Umbilical cord (tissue), 2 donors: ENCODE results near the gene ANKRD63. TPM values are rescaled to one million over a fixed set of nuclear protein-coding genes. Genes with fewer than 3 reads are reported as not detected.

Experiments
- DNase-seq: peaks from one replicate; pipeline ENCODE4 v3.0.0-alpha.2; 2015; ENCODE audit warnings: low spot score
- total RNA-seq: library from RNA; depleted of rRNA; stranded (reverse); fragments of >200 nt; gene quantifications from one replicate; pipeline ENCODE4 v1.2.3, GENCODE V29; 2014; ENCODE audit warnings: low replicate concordance; ENCODE audit not compliant: insufficient read depth

The ANKRD63 gene
- total RNA-seq, 1 donor from 2014 or later = not detected

- no peak for DNase-seq
Measured at GRCh38 chr15:40258544-40258943, 24.3 kb downstream of the ANKRD63 start.

GRCh38 chr15:40257656-40258450, 25.0 kb downstream of the ANKRD63 start:
- no peak for DNase-seq

GRCh38 chr15:40256638-40257235, 26.1 kb downstream of the ANKRD63 start:
- no peak for DNase-seq

GRCh38 chr15:40255033-40255432, 27.8 kb downstream of the ANKRD63 start:
- no peak for DNase-seq

GRCh38 chr15:40254452-40254851, 28.4 kb downstream of the ANKRD63 start:
- DNase-seq = no peak

GRCh38 chr15:40253167-40253790, 29.6 kb downstream of the ANKRD63 start:
- DNase-seq = no peak

- DNase-seq = no peak
Measured at GRCh38 chr15:40252438-40253166, 30.3 kb downstream of the ANKRD63 start.

- DNase-seq = no peak
Measured at GRCh38 chr15:40252141-40252437, 30.8 kb downstream of the ANKRD63 start.

- DNase-seq = no peak
Measured at GRCh38 chr15:40251486-40252140, 31.3 kb downstream of the ANKRD63 start.

- no peak for DNase-seq
Measured at GRCh38 chr15:40250771-40251483, 31.9 kb downstream of the ANKRD63 start.

- DNase-seq = no peak
Measured at GRCh38 chr15:40250304-40250656, 32.6 kb downstream of the ANKRD63 start.

GRCh38 chr15:40249477-40250303, 33.2 kb downstream of the ANKRD63 start:
- DNase-seq = no peak

- DNase-seq = no peak
Measured at GRCh38 chr15:40248006-40248783, 34.7 kb downstream of the ANKRD63 start.

- no peak for DNase-seq
Measured at GRCh38 chr15:40247406-40247971, 35.4 kb downstream of the ANKRD63 start.

- no peak for DNase-seq
Measured at GRCh38 chr15:40246496-40247280, 36.2 kb downstream of the ANKRD63 start.

- DNase-seq = no peak
Measured at GRCh38 chr15:40245666-40246450, 37.0 kb downstream of the ANKRD63 start.

- DNase-seq = peak; percentile 73
Measured at GRCh38 chr15:40244961-40245523, 37.8 kb downstream of the ANKRD63 start.
